B cell (primary cell): Measurements from ENCODE around the gene PRKCH. TPM values are rescaled to one million over a fixed set of nuclear protein-coding genes. Genes with fewer than 3 reads are reported as not detected.

Source experiments
- ATAC-seq: fragments of 200-7000 bp; cut with Tn5 transposase; one replicate; pipeline ENCODE4 v1.10.0; 2021; ENCODE audit warnings: low read depth, mild to moderate bottlenecking, moderate number of reproducible peaks, moderate library complexity
- CTCF ChIA-PET: fragments of 350-600 bp; sonication (Branson Sonifier 250); formaldehyde crosslinking; loops from one replicate; lab custom pipeline; 2021; ENCODE audit warnings: antibody characterized with exemption, inconsistent platforms; lab: Charles Lee
- POLR2A ChIA-PET: fragments of 350-600 bp; sonication (Branson Sonifier 250); formaldehyde crosslinking; loops from one replicate; lab custom pipeline; 2021; ENCODE audit warnings: antibody characterized with exemption; lab: Charles Lee
- DNase-seq: peaks from one replicate; pipeline ENCODE4 v3.0.0; 2013
- H2AFZ ChIP-seq: 2 replicates; pipeline ENCODE4 v1.6.1; 2012; ENCODE audit warnings: mild to moderate bottlenecking, low read depth, low read length; ENCODE audit not compliant: insufficient read depth, poor library complexity, severe bottlenecking
- H3K27ac ChIP-seq, 2 donors: 1 replicate in 1 of 2; 2 replicates in 1 of 2; pipeline ENCODE4 v1.5.1; 2012 to 2013; ENCODE audit warnings: low read length in 2 of 2, mild to moderate bottlenecking in 2 of 2, moderate library complexity in 1 of 2
- H3K27me3 ChIP-seq, 4 experiments: fragments of 200-600 bp in 1 of 4; sonication (generic) in 1 of 4; replicated peaks in 1 of 4; 1 replicate in 2 of 4; 2 replicates in 2 of 4; pipeline versions ENCODE4 v1.6.1 to v1.7.0; 2013 to 2016; ENCODE audit warnings: low read length in 3 of 4, mild to moderate bottlenecking in 2 of 4, mixed read lengths in 1 of 4, moderate library complexity in 1 of 4; ENCODE audit not compliant: insufficient read depth in 4 of 4, control insufficient read depth in 3 of 4; ENCODE audit errors: control extremely low read depth in 1 of 4
- H3K36me3 ChIP-seq, 2 experiments: replicated peaks in 1 of 2; 1 replicate in 1 of 2; 2 replicates in 1 of 2; pipeline versions ENCODE4 v1.6.1 to v1.7.1; 2013; ENCODE audit warnings: low read length in 1 of 2; ENCODE audit not compliant: insufficient read depth in 2 of 2, control insufficient read depth in 1 of 2; ENCODE audit errors: control extremely low read depth in 1 of 2, extremely low read depth in 1 of 2
- H3K4me1 ChIP-seq, 2 donors: fragments of 200-600 bp in 1 of 2; sonication (generic) in 1 of 2; 1 replicate in 1 of 2; 2 replicates in 1 of 2; pipeline versions ENCODE4 v1.5.1 to v1.6.1; 2013 to 2017; ENCODE audit warnings: low read length in 2 of 2; ENCODE audit not compliant: control insufficient read depth in 2 of 2, insufficient read depth in 2 of 2
- H3K4me2 ChIP-seq: replicated peaks from 2 replicates; pipeline ENCODE3; 2012; ENCODE audit warnings: mild to moderate bottlenecking, low read depth, low read length; ENCODE audit not compliant: poor library complexity, severe bottlenecking
- H3K4me3 ChIP-seq, 5 experiments: fragments of 200-600 bp in 1 of 5; sonication (generic) in 1 of 5; 1 replicate in 3 of 5; 2 replicates in 2 of 5; pipeline versions ENCODE4 v1.5.1 to v1.7.0; 2011 to 2016; ENCODE audit warnings: low read length in 4 of 5, mild to moderate bottlenecking in 4 of 5, low read depth in 2 of 5, control low read depth in 1 of 5, moderate library complexity in 1 of 5; ENCODE audit not compliant: insufficient read depth in 1 of 5; ENCODE audit errors: control extremely low read depth in 1 of 5, extremely low read depth in 1 of 5
- H3K79me2 ChIP-seq: fragments of 200-600 bp; sonication (generic); one replicate; pipeline ENCODE4 v1.6.0; 2016; ENCODE audit warnings: low read length; ENCODE audit not compliant: control insufficient read depth, insufficient read depth
- H3K9ac ChIP-seq: fragments of 200-600 bp; sonication (generic); 2 replicates; pipeline ENCODE4 v1.6.1; 2017; ENCODE audit warnings: mild to moderate bottlenecking, low read length, moderate library complexity
- H3K9me3 ChIP-seq, 3 donors: one replicate each; pipeline versions ENCODE4 v1.6.1 to v1.7.1; 2013; ENCODE audit warnings: low read length in 2 of 3; ENCODE audit not compliant: control insufficient read depth in 2 of 3, insufficient read depth in 1 of 3; ENCODE audit errors: control extremely low read depth in 1 of 3
- H4K20me1 ChIP-seq: 2 replicates; pipeline ENCODE4 v1.6.0; 2012; ENCODE audit warnings: mild to moderate bottlenecking, low read length; ENCODE audit not compliant: insufficient read depth, control insufficient read depth, poor library complexity, severe bottlenecking
- H3K27ac Mint-ChIP-seq: one replicate; pipeline ENCODE4 v1.8.0; 2021; ENCODE audit warnings: mixed read lengths
- H3K27me3 Mint-ChIP-seq: one replicate; pipeline ENCODE4 v1.8.0; 2021; ENCODE audit warnings: mixed read lengths
- H3K4me1 Mint-ChIP-seq: one replicate; pipeline ENCODE4 v1.8.0; 2021; ENCODE audit warnings: mixed read lengths
- H3K4me3 Mint-ChIP-seq: one replicate; pipeline ENCODE4 v1.8.0; 2021; ENCODE audit warnings: mixed read lengths
- H3K9me3 Mint-ChIP-seq: one replicate; pipeline ENCODE4 v1.8.0; 2022; ENCODE audit warnings: mixed read lengths; ENCODE audit not compliant: insufficient read depth
- EZH2 ChIP-seq: IDR thresholded peaks from 2 replicates; pipeline ENCODE4 v1.6.1; 2012; ENCODE audit warnings: borderline replicate concordance, low read depth, mild to moderate bottlenecking, moderate library complexity, low read length; ENCODE audit not compliant: insufficient read depth, poor library complexity, severe bottlenecking
- WGBS: methylation state at CpG from one replicate; pipeline ENCODE4 v1.1.5; 2013; ENCODE audit warnings: missing lambda C conversion rate; ENCODE audit not compliant: insufficient coverage; 5-methylcytosine and 5-hydroxymethylcytosine counted together
- intact Hi-C: fragments of 100-400 bp; cut with micrococcal nuclease; formaldehyde crosslinking; loops from one replicate; pipeline ENCODE4 v1.10.0; 2022
- polyA plus RNA-seq: library from polyadenylated mRNA; depleted of rRNA; stranded (reverse); fragments of >200 nt; gene quantifications from 2 replicates; pipeline ENCODE4 v1.2.3, GENCODE V29; 2012
- total RNA-seq, 2 donors: library from RNA; stranded (reverse); fragments of 120-200 nt in 1 of 2; gene quantifications; 1 replicate in 1 of 2; 2 replicates in 1 of 2; pipeline versions ENCODE4 v1.2.3 to v1.2.4, GENCODE V29; 2013 to 2022
- TF ChIP-seq, protein P1 (sequence below): fragments of 200-600 bp; IDR thresholded peaks from one replicate; pipeline ENCODE4 v1.8.0; 2022; ENCODE audit warnings: antibody characterized with exemption, mild to moderate bottlenecking

The PRKCH gene
- total and polyA plus RNA-seq, 2 donors (not counting 1 experiment from before 2014, with no cell fraction given) = 2.0 to 5.0 TPM

GRCh38 chr14:61508526-61508925 is 187.1 kb downstream of the PRKCH start:
- H3K4me3 ChIP-seq = no peak overlapping the region
- no peak overlapping the region for H3K9ac ChIP-seq
- ATAC-seq (no peak), DNase-seq (no peak)
- H3K27me3 ChIP-seq = no peaks in the 10 kb centered on the region
- no peaks in the 10 kb centered on the region for H3K9me3 Mint-ChIP-seq
- H3K4me3 Mint-ChIP-seq = no peak overlapping the region
- no peak overlapping the region for H3K4me2 ChIP-seq
- H4K20me1 ChIP-seq = no peaks in the 10 kb centered on the region
- ChIA-PET POLR2A (no interaction called here), CTCF (interaction anchor here (0.6 to 10.7 kb wide), 2 partner anchors 31 to 127 kb away, joined by 6 to 177 read pairs; no protein-coding TSS in a partner anchor)
- no peaks in the 10 kb centered on the region for H3K36me3 ChIP-seq
- H3K4me1 ChIP-seq = peaks cover 52 to 73% of the 10 kb centered on the region in 2 donors
- intact Hi-C loops = no loop called here
- H3K4me1 Mint-ChIP-seq = peaks cover 68% of the 10 kb centered on the region
- no peaks in the 10 kb centered on the region for H3K27me3 Mint-ChIP-seq
- H3K27ac Mint-ChIP-seq = peak overlapping the region; percentile 60
- WGBS = 100% methylated on average over 1 of the region's 2 CpGs
- TF ChIP-seq, protein P1, sequence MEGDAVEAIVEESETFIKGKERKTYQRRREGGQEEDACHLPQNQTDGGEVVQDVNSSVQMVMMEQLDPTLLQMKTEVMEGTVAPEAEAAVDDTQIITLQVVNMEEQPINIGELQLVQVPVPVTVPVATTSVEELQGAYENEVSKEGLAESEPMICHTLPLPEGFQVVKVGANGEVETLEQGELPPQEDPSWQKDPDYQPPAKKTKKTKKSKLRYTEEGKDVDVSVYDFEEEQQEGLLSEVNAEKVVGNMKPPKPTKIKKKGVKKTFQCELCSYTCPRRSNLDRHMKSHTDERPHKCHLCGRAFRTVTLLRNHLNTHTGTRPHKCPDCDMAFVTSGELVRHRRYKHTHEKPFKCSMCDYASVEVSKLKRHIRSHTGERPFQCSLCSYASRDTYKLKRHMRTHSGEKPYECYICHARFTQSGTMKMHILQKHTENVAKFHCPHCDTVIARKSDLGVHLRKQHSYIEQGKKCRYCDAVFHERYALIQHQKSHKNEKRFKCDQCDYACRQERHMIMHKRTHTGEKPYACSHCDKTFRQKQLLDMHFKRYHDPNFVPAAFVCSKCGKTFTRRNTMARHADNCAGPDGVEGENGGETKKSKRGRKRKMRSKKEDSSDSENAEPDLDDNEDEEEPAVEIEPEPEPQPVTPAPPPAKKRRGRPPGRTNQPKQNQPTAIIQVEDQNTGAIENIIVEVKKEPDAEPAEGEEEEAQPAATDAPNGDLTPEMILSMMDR = no peak
- TF ChIP-seq EZH2 = no peak
- H3K27ac ChIP-seq = no peak overlapping the region
- H3K79me2 ChIP-seq = no peaks in the 10 kb centered on the region
- no peak overlapping the region for H2AFZ ChIP-seq
- peaks cover 0 to 10% (median 2%) of the 10 kb centered on the region in 3 donors for H3K9me3 ChIP-seq

DNA sequence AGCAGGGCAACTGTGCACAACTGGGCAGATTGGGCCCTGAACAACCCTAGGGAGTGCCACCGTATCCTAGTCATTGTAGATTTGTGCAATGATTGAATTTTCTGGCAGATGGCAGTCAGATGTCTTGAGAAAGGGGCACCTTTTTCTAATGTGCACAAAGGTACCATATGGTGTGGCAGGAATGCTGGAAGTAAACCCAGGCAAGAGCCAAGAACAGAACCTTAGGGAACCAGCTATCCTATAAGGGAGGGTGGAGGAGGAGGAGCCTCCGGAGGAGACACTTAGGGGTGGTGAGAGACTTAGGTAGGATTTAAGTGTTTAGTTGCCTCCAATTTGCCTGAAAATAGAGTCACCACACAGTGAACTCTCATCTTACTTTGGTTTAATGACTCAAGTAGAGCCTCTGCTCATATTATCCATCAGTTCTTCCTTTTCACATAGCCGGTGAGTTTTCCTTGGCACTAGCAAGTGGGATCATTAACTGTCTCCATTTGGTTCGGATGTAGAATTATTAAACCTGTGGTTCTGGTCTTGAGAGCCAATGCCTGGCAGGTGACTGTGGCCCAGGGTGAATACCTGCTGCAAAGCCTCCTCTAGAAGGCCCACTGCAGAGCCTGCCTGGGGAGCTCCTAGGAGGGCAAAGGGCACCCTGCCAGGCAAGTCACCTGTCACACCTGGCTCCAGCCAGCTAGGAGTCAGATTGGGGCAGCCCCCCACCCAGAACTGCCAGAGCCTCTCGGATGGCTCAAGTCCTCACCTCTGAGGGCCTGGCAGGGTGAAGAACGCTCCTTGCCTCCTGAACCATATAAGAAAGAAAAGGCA is 189.6 kb downstream of the PRKCH start:
- Histone ChIP-seq H3K27ac (peak overlapping the region; percentile 0 to 38), H3K4me2 (no peak overlapping the region), H3K36me3 (no peaks in the 10 kb centered on the region), H3K9me3 (no peaks in the 10 kb centered on the region), H3K4me3 (no peak overlapping the region), H3K9ac (no peak overlapping the region), H3K4me1 (peaks cover 30 to 50% of the 10 kb centered on the region in 2 donors), H2AFZ (no peak overlapping the region), H4K20me1 (no peaks in the 10 kb centered on the region), H3K27me3 (no peaks in the 10 kb centered on the region), H3K79me2 (no peaks in the 10 kb centered on the region)
- ATAC-seq = no peak
- 98% methylated on average over 5 of the region's 6 CpGs for WGBS
- TF ChIP-seq, protein P1 = no peak
- TF ChIP-seq EZH2 = no peak
- H3K4me1 Mint-ChIP-seq = peaks cover 53% of the 10 kb centered on the region
- intact Hi-C loops = loop anchor here (2.0 kb wide), 1 partner anchor 14 kb away; no protein-coding TSS in a partner anchor
- CTCF ChIA-PET = interaction anchor here (1.1 kb wide), 1 partner anchor 14 kb away, joined by 4 read pairs; no protein-coding TSS in a partner anchor
- H3K4me3 Mint-ChIP-seq = no peak overlapping the region
- H3K27ac Mint-ChIP-seq = peak overlapping the region; percentile 74
- DNase-seq = no peak
- H3K9me3 Mint-ChIP-seq = no peaks in the 10 kb centered on the region
- H3K27me3 Mint-ChIP-seq = no peaks in the 10 kb centered on the region
- POLR2A ChIA-PET = interaction anchor here (1.5 kb wide), 1 partner anchor 184 kb away, joined by 3 read pairs; the partner anchor contains the start of gene HIF1A
